Motor neuron (in vitro differentiated cells): ENCODE data around the gene LIF. TPM values are rescaled to one million over a fixed set of nuclear protein-coding genes. Genes with fewer than 3 reads are reported as not detected.
"Not testable (repeated sequence)": the region's sequence is repeated elsewhere in the genome, so short reads cannot be mapped to it uniquely, and the experiment has no call there.

ENCODE experiments used
- ATAC-seq, 8 experiments: fragments of 200-7000 bp; cut with Tn5 transposase; replicated peaks in 6 of 8; 2 replicates each; pipeline ENCODE4 v1.8.0; 2021; ENCODE audit warnings: mild to moderate bottlenecking in 8 of 8, moderate library complexity in 8 of 8
- H3K27ac ChIP-seq, 2 donors: fragments of 250-450 bp; sonication (Bioruptor Pico); 2 replicates each; pipeline ENCODE4 v1.9.0; 2021; ENCODE audit warnings: antibody characterized with exemption in 2 of 2, mild to moderate bottlenecking in 2 of 2, moderate library complexity in 1 of 2
- H3K4me1 ChIP-seq, 2 donors: fragments of 250-450 bp; sonication (Bioruptor Pico); replicated peaks in 1 of 2; 2 replicates each; pipeline ENCODE4 v1.6.1; 2021; ENCODE audit warnings: antibody characterized with exemption in 2 of 2, mild to moderate bottlenecking in 2 of 2, moderate library complexity in 1 of 2
- H3K4me3 ChIP-seq, 5 donors: fragments of 250-450 bp; sonication (Bioruptor Pico); 2 replicates each; pipeline ENCODE4 v1.9.0; 2021; ENCODE audit warnings: antibody characterized with exemption in 5 of 5, mild to moderate bottlenecking in 5 of 5, moderate library complexity in 4 of 5
- WGBS, 10 experiments: fragments of 450-650 bp; shearing (Covaris generic); methylation state at CpG; one replicate each; pipeline ENCODE4 v1.0.0; 2022; 5-methylcytosine and 5-hydroxymethylcytosine counted together
- in situ Hi-C, 9 experiments: fragments of 400-800 bp; cut with MboI; loops; one replicate each; pipeline ENCODE4 v1.15.0; 2021; ENCODE audit warnings: low sequenced_read_pairs in 9 of 9, low pct_unique_long_range_greater_than_20kb in 2 of 9; ENCODE audit not compliant: unreplicated experiment in 9 of 9
- total RNA-seq, 8 experiments: library from RNA; unstranded; fragments of 300-600 nt; gene quantifications; 2 replicates each; pipeline versions ENCODE4 v1.2.3 to v1.2.4, GENCODE V29; 2022

LIF gene
- total RNA-seq, 8 experiments from 2014 or later = 0.81 to 14.8 (median 4.3) TPM

GRCh38 chr22:30223303-30223702 lies 23.3 kb downstream of the LIF start:
- in situ Hi-C loops = no loop called here
- 14 to 90% (median 70%) methylated on average over 1 to 7 of the region's 15 CpGs; no CpG with 5 or more reads in 2 of the 10 experiments for WGBS, 10 experiments
- no peak overlapping the region for H3K27ac ChIP-seq
- peak in 4 of 8 experiments; percentile 8 to 43 (median 23) for ATAC-seq
- H3K4me1 ChIP-seq = peaks cover 3 to 5% of the 10 kb centered on the region in 2 donors
- no peak overlapping the region for H3K4me3 ChIP-seq

GRCh38 chr22:30222321-30222720 lies 24.2 kb downstream of the LIF start:
- in situ Hi-C loops = no loop called here
- H3K27ac ChIP-seq = no peak overlapping the region
- H3K4me3 ChIP-seq = no peak overlapping the region
- peaks cover 0 to 3% of the 10 kb centered on the region in 2 donors for H3K4me1 ChIP-seq
- 20 to 100% (median 69%) methylated on average over 1 to 2 of the region's 4 CpGs; no CpG with 5 or more reads in 4 of the 10 experiments for WGBS, 10 experiments
- no peak for ATAC-seq

GRCh38 chr22:30221121-30221992 lies 25.2 kb downstream of the LIF start:
- no peak overlapping the region for H3K27ac ChIP-seq
- peaks cover 0 to 3% of the 10 kb centered on the region in 2 donors for H3K4me1 ChIP-seq
- no peak for ATAC-seq
- in situ Hi-C loops = no loop called here
- 77 to 97% (median 86%) methylated on average over 3 to 10 of the region's 26 CpGs; no CpG with 5 or more reads in 1 of the 10 experiments for WGBS, 10 experiments
- no peak overlapping the region for H3K4me3 ChIP-seq

GRCh38 chr22:30220338-30221012 lies 26.1 kb downstream of the LIF start:
- 61 to 92% (median 82%) methylated on average over 1 to 6 of the region's 7 CpGs; no CpG with 5 or more reads in 2 of the 10 experiments for WGBS, 10 experiments
- Histone ChIP-seq H3K4me1 (peaks cover 0 to 3% of the 10 kb centered on the region in 2 donors), H3K27ac (no peak overlapping the region), H3K4me3 (no peak overlapping the region)
- ATAC-seq = no peak
- in situ Hi-C loops = no loop called here

GRCh38 chr22:30219668-30220278 lies 26.8 kb downstream of the LIF start:
- H3K4me3 ChIP-seq = no peak overlapping the region
- H3K4me1 ChIP-seq = peaks cover 2 to 3% of the 10 kb centered on the region in 2 donors
- H3K27ac ChIP-seq = no peak overlapping the region
- ATAC-seq = no peak
- in situ Hi-C loops = no loop called here

GRCh38 chr22:30219049-30219654 lies 27.4 kb downstream of the LIF start:
- no peak overlapping the region for H3K27ac ChIP-seq
- in situ Hi-C loops = no loop called here
- peak in 3 of 8 experiments; percentile 62 to 93 (median 81) for ATAC-seq
- H3K4me3 ChIP-seq = no peak overlapping the region
- H3K4me1 ChIP-seq = peaks cover 3 to 6% of the 10 kb centered on the region in 2 donors
- WGBS, 10 experiments = 24 to 86% (median 77%) methylated on average over 2 to 8 of the region's 8 CpGs

GRCh38 chr22:30217698-30218560 lies 28.6 kb downstream of the LIF start:
- in situ Hi-C loops = no loop called here

GRCh38 chr22:30216710-30217109 lies 29.8 kb downstream of the LIF start:
- no peak overlapping the region for H3K4me3 ChIP-seq
- H3K4me1 ChIP-seq = peaks cover 4 to 6% of the 10 kb centered on the region in 2 donors
- in situ Hi-C loops = no loop called here
- no peak overlapping the region for H3K27ac ChIP-seq
- 50 to 100% (median 95%) methylated on average over 1 to 4 of the region's 10 CpGs; no CpG with 5 or more reads in 7 of the 10 experiments for WGBS, 10 experiments
- no peak for ATAC-seq

More at GRCh38 chr22:30217698-30218560, 28.6 kb downstream of the LIF start:
- peak in 5 of 8 experiments; percentile 31 to 84 (median 64) for ATAC-seq
- Histone ChIP-seq H3K4me1 (peaks cover 0 to 6% of the 10 kb centered on the region in 2 donors), H3K4me3 (no peak overlapping the region), H3K27ac (no peak overlapping the region)
- 0 to 93% (median 84%) methylated on average over 1 to 7 of the region's 23 CpGs; no CpG with 5 or more reads in 4 of the 10 experiments for WGBS, 10 experiments

GRCh38 chr22:30216272-30216671 lies 30.3 kb downstream of the LIF start:
- H3K27ac ChIP-seq, in situ Hi-C loops, ATAC-seq, H3K4me1 ChIP-seq, H3K4me3 ChIP-seq: not testable (repeated sequence)
- WGBS, 10 experiments = 88 to 100% (median 100%) methylated on average over 1 to 3 of the region's 3 CpGs; no CpG with 5 or more reads in 3 of the 10 experiments

- Histone ChIP-seq H3K4me1 (peaks cover 4 to 6% of the 10 kb centered on the region in 2 donors), H3K27ac (no peak overlapping the region), H3K4me3 (no peak overlapping the region)
- in situ Hi-C loops = no loop called here
- 31 to 81% (median 51%) methylated on average over 2 to 7 of the region's 12 CpGs; no CpG with 5 or more reads in 4 of the 10 experiments for WGBS, 10 experiments
- peak in 5 of 8 experiments; percentile 10 to 51 (median 36) for ATAC-seq
Observed at GRCh38 chr22:30214703-30215407, 31.7 kb downstream of the LIF start.

- H3K4me3 ChIP-seq = no peak overlapping the region
- peaks cover 16 to 18% of the 10 kb centered on the region in 2 donors for H3K4me1 ChIP-seq
- peak in 3 of 8 experiments; percentile 29 to 82 (median 65) for ATAC-seq
- 0 to 100% (median 82%) methylated on average over 1 to 4 of the region's 8 CpGs for WGBS, 10 experiments
- no peak overlapping the region for H3K27ac ChIP-seq
- in situ Hi-C loops = no loop called here
Observed at GRCh38 chr22:30212996-30213441, 33.5 kb downstream of the LIF start.
